Activated CD4-positive, CD25-positive, alpha-beta regulatory T cell (primary cell): ENCODE measurements around the gene FARS2.

ENCODE experiments used
- DNase-seq, 4 experiments: peaks; one replicate each; lab custom pipeline; 2025; lab: John Stamatoyannopoulos, UW

FARS2 gene

GRCh38 chr6:5587648-5588047 is 326.3 kb downstream of the FARS2 start:
- DNase-seq: no peak

GRCh38 chr6:5589422-5590141 is 328.3 kb downstream of the FARS2 start:
- DNase-seq: no peak

GRCh38 chr6:5590187-5590586 is 328.9 kb downstream of the FARS2 start:
- no peak for DNase-seq

- DNase-seq: no peak
These were observed 331.7 kb downstream of the FARS2 start for GRCh38 chr6:5592886-5593519.

GRCh38 chr6:5595184-5595583 is 333.9 kb downstream of the FARS2 start:
- DNase-seq: no peak

GRCh38 chr6:5597413-5597812 is 336.1 kb downstream of the FARS2 start:
- DNase-seq: no peak

GRCh38 chr6:5598123-5598522 is 336.8 kb downstream of the FARS2 start:
- DNase-seq: no peak

GRCh38 chr6:5599127-5599526 is 337.8 kb downstream of the FARS2 start:
- DNase-seq: no peak

GRCh38 chr6:5605937-5606336 is 344.6 kb downstream of the FARS2 start:
- no peak for DNase-seq

- DNase-seq: no peak
These were observed 345.2 kb downstream of the FARS2 start for GRCh38 chr6:5606546-5606945.

GRCh38 chr6:5610640-5611039 is 349.3 kb downstream of the FARS2 start:
- DNase-seq: no peak

GRCh38 chr6:5617179-5617578 is 355.9 kb downstream of the FARS2 start:
- no peak for DNase-seq

GRCh38 chr6:5619249-5619648 is 357.9 kb downstream of the FARS2 start:
- peak in 2 of 4 experiments; percentile 24 to 26 for DNase-seq

- DNase-seq: no peak
These were observed 361.1 kb downstream of the FARS2 start for GRCh38 chr6:5622276-5623005.

- no peak for DNase-seq
These were observed 362.5 kb downstream of the FARS2 start for GRCh38 chr6:5623769-5624168.

- no peak for DNase-seq
These were observed 362.9 kb downstream of the FARS2 start for GRCh38 chr6:5624256-5624655.

- no peak for DNase-seq
These were observed 365.6 kb downstream of the FARS2 start for GRCh38 chr6:5626727-5627426.

GRCh38 chr6:5630636-5631035 is 369.3 kb downstream of the FARS2 start:
- no peak for DNase-seq

GRCh38 chr6:5632348-5632935 is 371.1 kb downstream of the FARS2 start:
- no peak for DNase-seq

- no peak for DNase-seq
These were observed 373.2 kb downstream of the FARS2 start for GRCh38 chr6:5634525-5634924.

- no peak for DNase-seq
These were observed 375.1 kb downstream of the FARS2 start for GRCh38 chr6:5636210-5637030.
